Hepatic stellate cell (primary cell): ENCODE measurements around the gene TJAP1.

Source experiments
- DNase-seq: peaks from one replicate; pipeline ENCODE4 v3.0.0; 2011; ENCODE audit warnings: low spot score

The TJAP1 gene

DNA sequence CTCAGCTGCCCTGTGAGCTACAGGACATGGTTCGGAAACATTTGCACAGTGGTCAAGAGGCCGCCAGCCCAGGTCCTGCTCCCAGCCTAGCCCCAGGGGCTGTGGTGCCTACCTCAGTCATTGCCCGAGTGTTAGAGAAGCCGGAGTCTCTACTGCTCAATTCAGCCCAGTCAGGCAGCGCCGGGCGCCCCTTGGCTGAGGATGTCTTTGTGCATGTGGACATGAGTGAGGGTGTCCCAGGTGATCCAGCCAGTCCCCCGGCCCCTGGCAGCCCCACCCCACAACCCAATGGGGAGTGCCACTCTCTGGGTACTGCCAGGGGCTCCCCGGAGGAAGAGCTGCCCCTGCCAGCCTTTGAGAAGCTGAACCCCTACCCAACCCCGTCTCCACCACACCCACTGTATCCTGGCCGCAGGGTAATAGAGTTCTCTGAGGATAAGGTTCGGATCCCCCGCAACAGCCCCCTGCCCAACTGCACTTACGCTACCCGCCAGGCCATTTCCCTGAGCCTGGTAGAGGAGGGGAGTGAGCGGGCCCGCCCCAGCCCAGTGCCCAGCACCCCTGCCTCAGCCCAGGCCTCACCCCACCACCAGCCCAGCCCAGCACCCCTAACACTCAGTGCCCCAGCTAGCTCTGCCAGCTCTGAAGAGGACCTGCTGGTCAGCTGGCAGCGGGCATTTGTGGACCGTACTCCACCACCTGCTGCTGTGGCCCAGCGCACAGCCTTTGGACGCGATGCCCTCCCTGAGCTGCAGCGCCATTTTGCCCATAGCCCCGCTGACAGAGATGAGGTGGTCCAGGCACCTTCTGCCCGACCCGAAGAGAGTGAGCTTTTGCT, 27.6 kb downstream of the TJAP1 start:
- no peak for DNase-seq

DNA sequence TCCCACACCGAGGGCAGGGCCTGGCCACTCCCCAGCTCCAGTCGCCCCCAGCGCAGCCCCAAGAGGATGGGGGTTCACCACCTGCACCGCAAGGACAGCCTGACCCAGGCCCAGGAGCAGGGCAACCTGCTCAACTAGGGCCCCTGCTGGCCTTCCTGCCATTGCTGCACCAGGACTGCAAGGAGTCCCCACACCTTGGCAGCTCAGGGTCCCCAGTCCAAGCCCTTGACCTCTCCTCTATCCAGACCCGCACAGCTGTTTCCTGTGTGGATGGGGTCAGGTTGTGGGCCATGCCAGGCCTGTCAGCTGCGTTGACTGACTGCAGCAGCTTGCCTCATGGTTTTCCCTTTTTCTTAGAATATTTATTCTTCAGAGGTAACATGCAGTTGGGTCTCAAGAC, 28.3 kb downstream of the TJAP1 start:
- DNase-seq, result no peak

DNA sequence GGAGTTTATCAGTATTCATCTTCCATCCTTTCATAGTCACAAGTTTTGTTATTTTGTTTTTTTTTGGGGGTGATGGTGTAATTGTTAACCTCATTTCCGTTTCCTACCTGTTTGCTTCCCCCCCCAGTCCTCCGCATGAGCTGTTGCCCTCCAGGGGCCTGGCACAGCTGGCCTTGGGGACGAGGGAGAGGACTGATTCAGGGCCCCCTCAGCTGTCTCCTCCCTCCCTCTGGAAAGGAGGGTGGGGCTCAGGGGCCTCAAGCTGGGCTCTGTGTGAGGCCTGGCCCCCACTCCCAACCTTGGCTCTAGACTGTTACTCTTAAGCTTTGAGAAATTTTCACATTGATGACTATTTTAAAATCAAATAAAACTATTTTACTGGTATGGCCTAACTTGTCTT, 28.8 kb downstream of the TJAP1 start:
- DNase-seq, result no peak

DNA sequence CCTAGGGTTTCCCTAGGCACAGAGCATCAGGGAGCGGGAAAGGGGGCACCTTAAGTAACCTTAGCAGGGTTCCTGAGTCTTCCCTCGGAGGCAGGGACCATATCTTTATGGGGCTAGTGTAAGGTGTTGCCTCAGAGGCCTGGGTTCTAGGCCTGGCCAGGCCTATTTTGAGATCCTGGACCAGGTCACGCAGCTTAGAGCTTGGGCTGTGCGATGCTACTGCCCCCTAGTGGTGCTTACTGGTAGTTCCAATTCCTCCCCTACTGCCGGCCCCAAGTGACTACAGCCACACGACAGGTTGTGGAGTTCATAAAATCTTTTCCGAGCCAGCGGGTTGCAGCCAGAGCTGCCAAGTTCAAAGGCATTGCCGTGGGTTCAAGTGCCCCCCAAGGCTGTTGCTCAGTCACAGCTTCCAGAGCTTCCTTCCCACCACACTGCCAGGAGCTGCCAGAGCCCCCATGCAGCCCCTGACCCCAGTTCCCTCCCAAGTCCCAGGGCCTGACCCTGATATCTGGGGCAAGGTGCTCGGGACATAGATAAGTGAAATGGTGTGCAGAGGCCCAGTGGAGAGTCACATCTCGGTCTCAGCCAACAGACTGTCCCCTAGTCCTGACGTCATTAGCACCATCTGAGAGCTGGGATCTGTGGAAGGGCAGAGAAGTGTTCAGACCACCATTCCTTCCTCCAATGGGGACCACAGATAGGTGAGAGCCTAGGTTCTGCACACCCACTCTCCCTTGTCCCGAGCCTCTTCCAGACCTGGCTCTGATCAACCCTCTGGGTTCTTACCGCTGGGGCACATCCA, 29.5 kb downstream of the TJAP1 start:
- DNase-seq, result peak; percentile 89

DNA sequence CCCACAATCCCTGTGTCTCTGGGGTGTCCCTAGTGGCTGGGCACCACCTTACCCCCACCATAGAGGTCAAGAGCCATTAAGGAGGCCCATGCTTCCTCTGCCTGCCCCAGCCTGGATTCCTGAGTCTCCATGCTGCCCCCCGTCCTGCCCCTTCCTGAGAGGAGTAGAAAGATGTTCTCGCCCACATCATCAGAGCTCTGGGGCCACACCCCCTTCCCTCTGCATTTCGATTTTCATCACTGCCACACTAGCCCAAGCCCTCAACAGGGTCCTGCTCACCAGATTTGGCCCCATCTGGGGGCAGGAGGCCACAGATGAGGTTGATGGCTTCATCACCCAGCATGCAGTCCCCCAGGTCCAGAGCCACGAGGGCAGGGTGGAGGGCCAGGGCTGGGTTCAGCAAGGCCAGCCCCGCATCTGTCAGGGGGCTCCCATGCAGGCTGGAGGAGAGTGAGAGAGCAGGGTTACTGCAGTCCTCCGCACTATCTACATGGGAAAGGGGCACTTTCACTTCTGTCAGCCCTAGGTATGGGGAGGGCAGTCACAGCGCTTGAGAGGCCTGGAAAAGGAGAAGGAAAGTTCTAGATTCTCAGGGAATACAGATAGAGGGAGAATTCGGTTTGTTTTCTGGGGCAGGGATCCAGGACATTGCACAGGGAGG, 31.2 kb downstream of the TJAP1 start:
- no peak for DNase-seq

DNA sequence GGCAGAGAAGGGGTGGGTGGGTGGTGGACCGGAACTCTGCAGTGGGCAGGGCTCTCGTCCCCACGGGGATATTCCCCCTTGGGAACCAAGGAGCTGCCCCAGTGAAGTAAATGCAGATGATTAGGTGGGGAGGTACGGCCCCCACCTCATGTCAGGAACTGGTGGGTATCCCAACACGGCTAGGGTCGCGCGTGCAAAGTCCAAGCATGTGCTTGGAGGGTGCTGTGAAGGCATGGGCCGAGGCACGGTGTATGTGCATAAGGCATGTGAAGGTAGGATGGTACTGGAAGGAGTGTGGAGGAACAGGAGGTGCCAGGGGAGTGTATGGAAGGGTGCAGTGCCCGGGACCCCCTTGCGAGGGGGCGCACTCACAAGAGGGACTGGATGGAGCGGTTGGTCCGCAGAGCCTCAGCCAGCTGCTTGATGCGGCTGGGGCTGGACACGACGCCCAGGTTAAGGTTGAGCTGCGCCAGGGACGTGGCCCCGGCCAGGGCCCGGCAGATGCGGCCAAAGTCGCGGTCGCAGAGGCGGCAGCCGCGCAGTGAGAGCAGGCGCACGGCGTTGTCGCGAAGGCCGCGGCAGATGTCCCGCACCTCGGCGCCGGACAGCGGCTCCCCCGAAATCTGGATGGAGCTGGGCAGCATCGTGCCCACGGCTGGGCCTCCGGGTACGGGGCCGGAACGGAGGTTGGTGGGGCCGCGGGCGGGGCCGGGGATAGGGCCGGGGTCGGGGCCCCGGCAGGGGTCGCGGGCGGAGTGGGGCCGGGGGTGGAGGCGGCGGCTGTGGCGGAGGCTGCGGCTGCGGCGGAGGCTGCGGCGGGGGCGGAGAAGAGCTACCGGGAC, 32.0 kb downstream of the TJAP1 start:
- DNase-seq, result no peak

DNA sequence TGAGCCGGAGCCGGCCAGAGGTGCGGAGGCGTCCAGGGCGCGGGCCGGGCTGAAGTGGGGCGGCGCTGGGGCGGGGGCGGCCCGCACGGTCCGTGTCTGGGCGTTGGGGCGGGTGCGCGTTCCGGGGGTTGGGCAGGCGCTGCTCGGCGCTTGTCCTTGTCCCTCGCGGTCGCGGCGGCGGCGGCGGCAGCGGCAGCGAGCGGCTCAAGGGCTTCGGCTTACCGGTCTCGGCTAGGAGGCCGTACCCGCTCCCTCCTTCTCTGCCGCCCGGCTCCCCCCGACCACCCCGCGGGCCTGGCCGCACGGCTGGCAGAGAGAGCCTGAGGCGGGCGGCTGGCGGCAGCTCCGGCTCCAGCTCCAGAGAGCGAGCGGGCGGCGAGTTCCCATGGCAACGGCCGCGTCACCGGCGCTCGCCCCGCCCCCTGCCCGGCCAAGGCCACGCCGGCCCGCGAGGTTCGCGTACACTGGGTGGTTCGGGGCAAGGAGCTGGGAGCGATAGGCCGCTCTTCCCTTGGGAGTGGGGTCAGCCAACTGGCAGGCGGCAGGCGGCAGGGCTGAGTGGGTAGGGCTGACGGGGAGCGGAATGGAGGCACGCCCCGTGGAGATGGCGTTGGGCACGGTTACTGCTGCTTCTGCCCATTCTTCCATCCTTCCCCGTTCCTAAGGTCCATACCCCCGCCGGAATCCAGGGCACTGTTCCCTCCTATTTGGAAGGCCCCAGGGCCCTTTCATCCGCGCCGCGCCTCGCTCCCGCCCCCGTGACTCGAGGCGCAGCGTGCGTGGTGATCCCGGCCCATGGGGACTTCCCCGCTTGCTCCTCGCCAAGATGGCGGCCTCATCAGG, 32.8 kb downstream of the TJAP1 start, which contains the start of gene LRRC73:
LRRC73 (minus strand) TSS at position 363 of the 843 bp plus-strand sequence. CDS start 561 bp downstream, outside the sequence.
- DNase-seq, result peak; percentile 86

DNA sequence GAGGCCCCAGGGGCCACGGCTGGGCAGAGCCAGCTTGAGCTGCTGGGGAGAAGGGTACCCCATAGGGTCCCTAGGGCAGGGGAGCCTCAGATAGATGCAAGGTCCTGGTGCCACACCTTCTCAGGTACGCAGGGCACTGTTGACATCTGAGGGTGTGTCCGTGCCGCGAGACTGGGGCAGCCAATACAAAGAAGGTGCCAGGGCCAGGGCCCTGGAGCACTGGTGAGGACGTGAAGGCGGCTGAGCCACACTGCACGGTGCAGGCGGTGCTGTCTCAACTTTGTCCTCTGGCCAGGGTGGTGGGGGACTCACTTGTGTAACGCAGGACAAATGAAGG, 33.4 kb downstream of the TJAP1 start:
- DNase-seq, result no peak

DNA sequence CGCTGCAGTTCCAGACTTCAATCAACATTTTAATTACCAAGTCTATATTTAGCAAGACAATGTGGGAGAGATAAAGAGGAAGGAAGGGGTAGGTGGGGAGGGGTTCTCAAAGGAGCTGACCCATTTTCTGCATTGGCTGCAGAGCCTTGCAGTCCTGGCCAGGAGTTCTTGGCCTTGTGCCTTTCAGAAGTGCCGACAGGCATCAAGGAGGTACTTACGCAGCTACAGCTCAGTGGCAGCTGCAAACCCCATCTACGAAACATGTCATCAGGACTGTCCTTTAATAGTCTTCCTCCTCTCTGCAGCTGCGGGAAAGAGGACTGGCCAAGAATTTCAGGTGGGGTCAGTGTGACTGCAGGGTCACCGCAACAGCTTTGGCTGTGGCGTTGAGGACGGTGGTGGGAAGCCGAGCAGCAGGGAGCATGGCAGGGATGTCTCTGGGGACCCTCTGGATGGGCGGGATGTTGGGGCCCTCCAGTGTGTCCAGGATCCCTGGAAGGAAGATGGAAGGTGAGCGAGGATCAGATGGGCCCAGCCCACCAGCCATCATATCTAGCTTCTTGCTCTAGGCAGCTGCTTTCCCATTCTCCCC, 34.5 kb downstream of the TJAP1 start:
- DNase-seq, result no peak

DNA sequence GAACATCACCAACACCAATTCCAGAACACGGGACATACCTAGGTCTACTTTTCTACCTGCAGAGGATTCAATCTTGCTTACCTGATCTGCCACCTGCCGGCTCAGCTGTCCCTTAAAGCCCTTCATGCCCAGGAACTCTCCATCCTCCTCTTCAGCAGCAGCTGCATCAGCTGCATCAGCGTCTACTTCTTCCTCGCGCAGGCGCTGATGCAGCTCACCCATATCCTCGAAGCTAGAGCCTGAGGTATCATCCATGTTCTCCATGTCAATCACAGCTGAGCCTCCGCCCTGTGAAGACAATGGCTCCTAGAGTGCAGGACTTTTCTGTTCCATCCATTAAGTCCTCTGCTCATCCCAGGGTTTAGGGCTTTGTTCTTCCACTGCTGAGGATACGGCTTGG, 38.4 kb downstream of the TJAP1 start:
- no peak for DNase-seq

DNA sequence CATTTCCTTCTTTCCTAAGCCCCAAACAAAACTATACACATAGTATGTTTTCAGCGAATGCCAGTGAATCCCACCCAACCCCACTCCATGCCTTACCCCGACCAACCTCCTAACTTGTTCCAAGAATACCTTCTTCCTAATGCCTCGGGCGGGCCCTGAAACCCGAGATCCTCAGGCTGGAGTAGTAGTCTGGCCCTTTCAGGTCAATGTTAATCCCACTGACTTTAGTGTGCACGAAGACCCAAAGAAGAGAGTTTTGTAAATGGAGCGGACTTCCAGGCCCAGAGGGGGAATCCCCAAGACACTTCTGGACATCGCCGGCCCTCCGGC, 39.0 kb downstream of the TJAP1 start:
- no peak for DNase-seq

DNA sequence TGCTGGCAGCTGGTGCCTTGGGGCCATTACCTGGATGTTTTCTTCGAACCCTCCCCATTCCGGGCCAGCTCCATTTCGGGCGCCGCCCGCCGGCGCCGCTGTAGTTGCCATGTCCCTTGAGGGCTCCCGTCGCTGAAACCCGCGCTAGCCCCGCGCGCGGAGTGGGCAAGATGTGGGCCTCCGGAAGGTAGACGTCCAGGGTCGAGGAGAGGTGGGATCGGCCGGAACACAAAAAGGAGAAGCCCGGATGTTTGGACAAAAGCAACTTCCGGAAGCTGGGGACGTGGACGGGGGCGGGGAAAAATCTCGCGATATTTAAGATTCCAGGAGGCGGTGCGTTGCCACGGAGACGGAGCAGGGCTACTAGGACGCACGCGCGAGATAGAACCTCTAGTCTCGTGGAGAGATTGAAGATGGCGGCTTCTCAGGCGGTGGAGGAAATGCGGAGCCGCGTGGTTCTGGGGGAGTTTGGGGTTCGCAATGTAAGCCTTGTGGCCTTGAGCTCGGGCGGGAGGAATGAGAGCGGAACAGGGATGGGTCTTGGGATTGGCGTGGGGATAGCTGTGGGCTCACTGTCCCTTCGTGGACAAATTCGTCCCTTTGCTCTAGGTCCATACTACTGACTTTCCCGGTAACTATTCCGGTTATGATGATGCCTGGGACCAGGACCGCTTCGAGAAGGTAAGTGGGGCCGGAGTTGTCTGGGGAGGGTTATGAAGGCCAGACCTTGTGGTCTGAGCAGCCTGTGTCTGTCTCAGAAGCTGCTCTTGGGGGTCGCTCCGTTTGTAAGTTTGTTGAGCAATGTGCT, 39.5 kb downstream of the TJAP1 start, which contains the start of the genes POLR1C and YIPF3:
POLR1C (plus strand) TSS at position 393 of the 808 bp plus-strand sequence; CDS start at position 414, 21 bp downstream.
YIPF3 (minus strand) TSS at position 230 of the 808 bp plus-strand sequence; CDS start at position 111, 119 bp downstream.
- peak; percentile 99 for DNase-seq

DNA sequence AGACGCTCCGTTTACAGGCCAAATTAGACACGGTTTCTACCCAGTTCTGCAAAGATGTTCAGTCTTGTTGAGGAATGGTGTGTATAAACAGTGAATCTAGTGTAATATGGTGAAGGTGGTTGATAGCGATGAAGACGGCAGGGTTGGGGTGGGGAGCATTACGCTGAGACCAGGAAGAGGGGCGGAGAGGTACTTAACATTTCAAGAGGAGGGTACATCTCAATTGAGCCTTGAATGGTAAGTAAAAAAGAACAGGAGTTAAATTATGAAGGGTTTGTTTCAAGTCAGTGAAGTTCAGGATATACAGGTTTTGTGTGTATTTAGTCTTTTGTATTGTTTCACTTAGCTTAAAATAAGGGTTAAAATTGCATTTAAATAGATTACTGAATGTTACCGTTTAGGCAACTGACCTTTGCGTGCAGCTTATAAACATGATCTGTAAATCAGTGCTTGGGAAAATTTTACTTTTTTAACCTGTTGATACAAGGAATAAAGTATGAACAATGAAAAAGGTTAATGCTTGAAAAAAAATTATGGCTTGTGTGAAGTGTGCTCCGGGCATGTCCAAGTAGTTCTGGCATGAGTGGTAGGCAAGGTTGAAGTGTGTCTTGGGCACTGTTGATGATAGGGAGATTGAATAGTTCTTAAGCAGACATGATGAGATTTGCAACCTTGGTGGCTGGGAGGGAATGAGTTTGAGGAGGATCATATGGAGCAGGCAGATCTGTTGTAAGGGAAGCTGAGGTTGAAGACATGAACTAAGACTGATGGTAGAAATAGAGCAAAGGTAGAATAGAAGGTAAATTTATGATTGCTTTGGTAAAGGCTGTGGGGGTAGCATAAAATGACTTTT, 40.4 kb downstream of the TJAP1 start:
- no peak for DNase-seq

DNA sequence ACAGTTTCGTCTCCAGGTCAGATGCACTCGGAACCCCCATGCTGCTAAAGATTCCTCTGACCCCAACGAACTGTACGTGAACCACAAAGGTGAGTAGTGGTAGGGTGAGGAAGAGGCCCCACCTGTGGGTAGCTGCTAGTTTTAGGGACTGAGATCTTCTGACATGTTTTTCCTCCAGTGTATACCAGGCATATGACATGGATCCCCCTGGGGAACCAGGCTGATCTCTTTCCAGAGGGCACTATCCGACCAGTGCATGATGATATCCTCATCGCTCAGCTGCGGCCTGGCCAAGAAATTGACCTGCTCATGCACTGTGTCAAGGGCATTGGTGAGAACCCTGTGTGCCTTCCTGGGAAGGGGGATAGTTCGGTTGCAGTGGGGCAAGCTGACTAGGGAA, 42.7 kb downstream of the TJAP1 start:
- no peak for DNase-seq

DNA sequence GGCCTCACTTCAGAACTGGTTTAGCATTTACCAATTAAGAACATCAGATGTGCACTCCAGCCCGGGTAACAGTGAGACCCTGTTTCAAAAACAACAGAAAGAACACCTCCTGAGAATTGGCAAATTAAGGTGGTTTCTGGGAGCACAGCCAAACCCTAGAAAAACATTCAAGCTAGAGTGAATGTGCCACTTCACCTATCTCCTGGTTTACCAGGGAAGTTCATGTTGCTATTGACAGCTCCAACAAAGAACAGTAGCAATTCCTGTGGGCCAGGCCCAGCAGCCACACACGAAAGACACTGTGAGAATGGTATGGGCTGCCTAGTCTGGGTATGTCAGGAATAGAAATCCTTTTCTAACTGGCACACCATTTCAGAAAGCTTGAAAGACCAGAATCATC, 44.5 kb downstream of the TJAP1 start:
- DNase-seq, result no peak

DNA sequence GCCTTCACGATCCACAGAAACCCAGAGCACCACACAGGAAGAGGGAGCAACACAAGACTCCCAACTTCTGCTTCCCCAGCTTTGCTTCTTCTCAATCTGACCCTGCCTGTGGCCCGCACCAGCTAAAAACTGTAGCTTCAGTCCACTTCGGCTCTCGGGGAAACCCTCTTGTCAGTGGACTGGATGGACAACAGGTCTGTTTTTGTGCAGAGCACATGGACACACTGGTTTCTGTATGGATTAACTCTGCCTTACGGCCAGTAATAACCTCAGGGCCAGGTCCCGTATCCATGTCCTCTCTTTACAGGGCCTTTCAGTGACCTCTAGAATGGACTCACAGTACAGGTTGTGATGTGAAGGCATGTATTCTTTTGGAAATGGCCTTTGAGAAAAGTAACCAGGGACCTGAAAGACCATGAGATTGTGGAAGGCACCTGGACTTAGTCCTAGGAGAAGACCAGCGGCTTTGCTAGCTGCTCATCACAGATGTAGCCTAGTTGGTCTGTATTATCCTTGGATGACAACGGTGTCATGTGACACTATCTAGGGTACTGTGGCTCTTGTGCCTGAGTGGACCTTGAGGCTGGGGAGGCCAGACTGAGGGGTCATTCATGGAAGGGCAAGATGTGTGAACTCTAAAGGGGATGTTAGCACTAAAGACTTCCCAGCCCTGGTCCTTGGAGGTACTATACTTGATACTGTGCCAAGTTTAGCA, 45.3 kb downstream of the TJAP1 start:
- no peak for DNase-seq

DNA sequence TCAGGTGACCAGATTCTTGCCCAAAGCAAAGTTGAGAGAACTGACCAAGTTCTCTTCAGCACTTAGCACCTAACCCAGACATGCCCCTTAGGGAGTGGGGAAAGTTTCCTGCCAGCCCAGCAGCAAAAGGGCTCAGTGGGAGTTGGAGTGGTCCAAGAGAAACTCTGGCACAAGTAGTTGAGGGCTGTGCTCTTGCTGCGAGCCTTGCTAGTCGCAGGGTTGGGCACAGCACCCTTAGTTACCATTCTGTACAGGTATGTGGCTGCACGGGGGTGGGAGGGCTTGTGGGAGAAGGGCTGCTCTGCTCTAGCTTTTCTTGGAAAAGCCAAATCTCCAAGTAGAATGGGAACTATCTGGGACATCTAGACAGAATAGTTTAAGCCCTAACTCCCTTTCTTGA, 45.9 kb downstream of the TJAP1 start:
- no peak for DNase-seq

DNA sequence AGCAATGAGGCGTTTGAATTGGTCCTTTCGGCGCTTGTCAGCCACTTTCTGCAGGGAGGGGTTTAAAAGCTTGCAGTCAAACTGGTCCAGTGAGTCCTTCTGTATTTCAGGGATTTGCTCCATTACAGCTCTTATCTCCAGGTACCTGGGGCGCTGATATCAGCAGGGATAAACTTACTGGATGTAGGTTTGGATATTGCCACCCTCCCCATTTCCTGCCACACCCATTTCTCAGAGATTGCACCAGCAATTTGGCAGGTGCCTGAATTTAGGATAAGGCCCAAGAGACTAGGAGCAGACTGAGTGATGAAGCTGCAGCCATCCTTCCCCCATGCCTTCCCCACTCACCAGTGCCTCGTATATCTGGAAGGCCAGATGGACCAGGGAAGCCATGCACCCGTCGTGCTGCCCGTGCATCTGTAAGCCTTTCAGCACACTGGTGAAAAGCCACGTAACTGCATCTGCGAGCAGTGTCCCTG, 47.2 kb downstream of the TJAP1 start:
- DNase-seq, result no peak
